A673 (cell line): ENCODE measurements around the gene GSAP. TPM values are rescaled to one million over a fixed set of nuclear protein-coding genes. Genes with fewer than 3 reads are reported as not detected.

Experiments used
- BruUV-seq: library from RNA; stranded (reverse); fragments of 400-500 nt; replicated peaks from 2 replicates; lab custom pipeline; 2021; lab: Mats Ljungman, UMichigan
- CTCF ChIA-PET: fragments of 300-600 bp; sonication (Branson Sonifier 250); formaldehyde crosslinking; loops from one replicate; lab custom pipeline; 2022; ENCODE audit warnings: antibody characterized with exemption; lab: Charles Lee
- POLR2A ChIA-PET: fragments of 300-600 bp; sonication (Branson Sonifier 250); formaldehyde crosslinking; loops from one replicate; lab custom pipeline; 2022; ENCODE audit warnings: antibody characterized with exemption; ENCODE audit not compliant: low non-redundant PET; lab: Charles Lee
- DNase-seq: peaks from one replicate; pipeline ENCODE4 v3.0.0-alpha.2; 2015; ENCODE audit warnings: low spot score
- H3K27ac ChIP-seq: fragments of 200-600 bp; sonication (generic); 2 replicates; pipeline ENCODE4 v1.5.1; 2016; ENCODE audit warnings: mixed run types, low read depth, mild to moderate bottlenecking, mixed read lengths, antibody characterized with exemption, low read length; ENCODE audit not compliant: poor library complexity, severe bottlenecking
- H3K27me3 ChIP-seq: fragments of 200-600 bp; sonication (generic); replicated peaks from 2 replicates; pipeline ENCODE4 v1.6.1; 2017; ENCODE audit warnings: mixed run types, low read depth, mild to moderate bottlenecking, mixed read lengths, antibody characterized with exemption, low read length; ENCODE audit not compliant: insufficient read depth, poor library complexity
- H3K36me3 ChIP-seq: fragments of 200-600 bp; sonication (generic); 2 replicates; pipeline ENCODE4 v1.6.1; 2016; ENCODE audit warnings: mixed run types, mild to moderate bottlenecking, mixed read lengths, antibody characterized with exemption, low read length; ENCODE audit not compliant: insufficient read depth, poor library complexity, severe bottlenecking
- H3K4me1 ChIP-seq: fragments of 200-600 bp; sonication (generic); 2 replicates; pipeline ENCODE4 v1.6.1; 2017; ENCODE audit warnings: mixed run types, mild to moderate bottlenecking, mixed read lengths, antibody characterized with exemption, low read length; ENCODE audit not compliant: insufficient read depth, poor library complexity, severe bottlenecking
- H3K4me3 ChIP-seq: fragments of 200-600 bp; sonication (generic); 2 replicates; pipeline ENCODE4 v1.5.1; 2016; ENCODE audit warnings: low read depth, mixed run types, mild to moderate bottlenecking, mixed read lengths, low read length; ENCODE audit not compliant: poor library complexity, severe bottlenecking
- H3K9me3 ChIP-seq: fragments of 200-600 bp; sonication (generic); 2 replicates; pipeline ENCODE4 v1.6.1; 2016; ENCODE audit warnings: mixed run types, low read depth, mild to moderate bottlenecking, mixed read lengths, antibody characterized with exemption, low read length; ENCODE audit not compliant: poor library complexity, severe bottlenecking
- CTCF ChIP-seq: fragments of 300-800, 200-600 bp; sonication (generic); conservative IDR thresholded peaks from 2 replicates; pipeline ENCODE4 v1.5.1; 2017; ENCODE audit warnings: low read depth, mild to moderate bottlenecking, antibody characterized with exemption, low read length, moderate library complexity, mixed read lengths
- EZH2 ChIP-seq: fragments of 200-600 bp; sonication (generic); IDR thresholded peaks from 2 replicates; pipeline ENCODE4 v1.6.1; 2017; ENCODE audit warnings: borderline replicate concordance, low read depth, mild to moderate bottlenecking, mixed read lengths, antibody characterized with exemption, low read length; ENCODE audit not compliant: poor library complexity, severe bottlenecking
- intact Hi-C: fragments of 100-400 bp; cut with micrococcal nuclease; formaldehyde crosslinking; loops from one replicate; pipeline ENCODE4 v1.10.0; 2022; ENCODE audit not compliant: unreplicated experiment
- total RNA-seq: library from RNA; stranded (reverse); gene quantifications from 2 replicates; pipeline ENCODE4 v1.2.3, GENCODE V29; 2021

GSAP gene
- total RNA-seq, 1 experiment from 2014 or later = 0.15 TPM

- ChIA-PET POLR2A (no interaction called here), CTCF (no interaction called here)
- Histone ChIP-seq H3K27me3 (no peaks in the 10 kb centered on the region), H3K9me3 (no peaks in the 10 kb centered on the region), H3K4me3 (no peak overlapping the region), H3K36me3 (no peaks in the 10 kb centered on the region), H3K27ac (peak overlapping the region; percentile 64), H3K4me1 (peaks cover 44% of the 10 kb centered on the region)
- peak; percentile 97 for DNase-seq
- TF ChIP-seq CTCF = no peak
- TF ChIP-seq EZH2 = no peak
- BruUV-seq = no TSS peak
- intact Hi-C loops = loop anchor here (2.0 to 5.0 kb wide), 3 partner anchors 83 to 202 kb away; partner anchors contain the start of gene FGL2
These were observed 85.8 kb downstream of the GSAP start for GRCh38 chr7:77330169-77330882.

- no peak overlapping the region for H3K4me3 ChIP-seq
- no peaks in the 10 kb centered on the region for H3K36me3 ChIP-seq
- BruUV-seq = no TSS peak
- ChIA-PET POLR2A (no interaction called here), CTCF (no interaction called here)
- H3K27me3 ChIP-seq = no peaks in the 10 kb centered on the region
- DNase-seq = no peak
- peak overlapping the region; percentile 64 for H3K27ac ChIP-seq
- peaks cover 44% of the 10 kb centered on the region for H3K4me1 ChIP-seq
- no peak for TF ChIP-seq EZH2
- TF ChIP-seq CTCF = no peak
- intact Hi-C loops = loop anchor here (2.0 to 5.0 kb wide), 3 partner anchors 82 to 201 kb away; partner anchors contain the start of gene FGL2
- no peaks in the 10 kb centered on the region for H3K9me3 ChIP-seq
These were observed 86.5 kb downstream of the GSAP start for GRCh38 chr7:77329466-77330168.

GRCh38 chr7:77328669-77329068 is 87.5 kb downstream of the GSAP start:
- Histone ChIP-seq H3K27me3 (no peaks in the 10 kb centered on the region), H3K27ac (no peak overlapping the region), H3K4me1 (peaks cover 44% of the 10 kb centered on the region), H3K9me3 (no peaks in the 10 kb centered on the region), H3K36me3 (no peaks in the 10 kb centered on the region), H3K4me3 (no peak overlapping the region)
- TF ChIP-seq EZH2 = no peak
- TF ChIP-seq CTCF = no peak
- DNase-seq = no peak
- POLR2A ChIA-PET = no interaction called here
- no TSS peak for BruUV-seq
- intact Hi-C loops = no loop called here
- CTCF ChIA-PET = no interaction called here
